Spleen (tissue), 11 donors: ENCODE measurements around the gene FSIP1. TPM values are rescaled to one million over a fixed set of nuclear protein-coding genes. Genes with fewer than 3 reads are reported as not detected.

ENCODE experiments used
- DNase-seq: peaks from one replicate; pipeline ENCODE4 v3.0.0-alpha.2; 2020
- H3K27ac ChIP-seq, 8 donors: fragments of 200-600 bp; sonication (generic) in 7 of 8; 1 replicate in 4 of 8; 2 replicates in 4 of 8; pipeline versions ENCODE4 v1.5.0 to v1.8.0; 2016 to 2021; ENCODE audit warnings: inconsistent platforms in 4 of 8, mild to moderate bottlenecking in 4 of 8, moderate library complexity in 1 of 8
- H3K27me3 ChIP-seq, 7 donors: fragments of 200-600 bp; sonication (generic) in 6 of 7; replicated peaks in 1 of 7; 1 replicate in 4 of 7; 2 replicates in 3 of 7; pipeline versions ENCODE4 v1.5.0 to v1.8.0; 2016 to 2021; ENCODE audit warnings: inconsistent platforms in 3 of 7, mild to moderate bottlenecking in 1 of 7
- H3K36me3 ChIP-seq, 6 donors: fragments of 200-600 bp; sonication (generic) in 5 of 6; 1 replicate in 4 of 6; 2 replicates in 2 of 6; pipeline versions ENCODE4 v1.5.0 to v1.8.0; 2016 to 2021; ENCODE audit warnings: inconsistent platforms in 2 of 6
- H3K4me1 ChIP-seq, 6 donors: fragments of 200-600 bp; sonication (generic) in 5 of 6; 1 replicate in 3 of 6; 2 replicates in 3 of 6; pipeline versions ENCODE4 v1.5.0 to v1.8.0; 2016 to 2021; ENCODE audit warnings: inconsistent platforms in 3 of 6
- H3K4me3 ChIP-seq, 8 donors: fragments of 200-600 bp; sonication (generic) in 7 of 8; 1 replicate in 4 of 8; 2 replicates in 4 of 8; pipeline versions ENCODE4 v1.5.0 to v1.8.0; 2016 to 2021; ENCODE audit warnings: inconsistent platforms in 4 of 8, mild to moderate bottlenecking in 4 of 8, moderate library complexity in 2 of 8
- H3K9me3 ChIP-seq, 8 donors: fragments of 200-600 bp; sonication (generic) in 7 of 8; 1 replicate in 4 of 8; 2 replicates in 4 of 8; pipeline versions ENCODE4 v1.5.0 to v1.8.0; 2016 to 2021; ENCODE audit warnings: inconsistent platforms in 4 of 8
- POLR2A ChIP-seq, 3 donors: fragments of 450-650 bp; IDR thresholded peaks; one replicate each; pipeline ENCODE4 v1.5.1; 2017; ENCODE audit warnings: antibody characterized with exemption in 3 of 3, mild to moderate bottlenecking in 1 of 3
- POLR2AphosphoS5 ChIP-seq, 3 donors: sonication (generic); formaldehyde crosslinking; IDR thresholded peaks; one replicate each; pipeline ENCODE4 v1.5.1; 2017; ENCODE audit warnings: antibody characterized with exemption in 3 of 3
- WGBS, 5 donors: extraction: QIAGEN DNeasy Blood & Tissue Kit in 3 of 5; methylation state at CpG; one replicate each; pipeline versions ENCODE4 v1.1.5 to v1.1.7; 2013 to 2018; 5-methylcytosine and 5-hydroxymethylcytosine counted together
- intact Hi-C: fragments of 100-400 bp; cut with DNase I; formaldehyde crosslinking; loops from one replicate; pipeline ENCODE4 v1.15.0; 2023; ENCODE audit warnings: low total_unique reads
- polyA plus RNA-seq, 3 donors: library from polyadenylated mRNA; stranded (reverse); fragments of 200-250 nt; gene quantifications; one replicate each; pipeline ENCODE4 v1.2.1, GENCODE V29; 2013
- total RNA-seq, 7 donors: library from RNA; depleted of rRNA in 3 of 7; stranded (reverse); fragments of >200 nt in 3 of 7; fragmentation: NEBNext Ultra II Directional in 4 of 7; extraction: Animal tissue kit (Norgen Biotek cat#: 25700) in 4 of 7; gene quantifications; one replicate each; pipeline versions ENCODE4 v1.1.0 to v1.2.1, GENCODE V29; 2016 to 2021
- TF ChIP-seq, protein P1 (sequence below), 11 experiments: fragments of 200-600 bp in 7 of 11; fragments of 450-650 bp in 4 of 11; sonication (generic) in 4 of 11; IDR thresholded peaks in 8 of 11; conservative IDR thresholded peaks in 3 of 11; 1 replicate in 7 of 11; 2 replicates in 4 of 11; pipeline versions ENCODE4 v1.4.0 to v1.8.0; 2016 to 2021; ENCODE audit warnings: antibody characterized with exemption in 11 of 11, inconsistent platforms in 4 of 11, mild to moderate bottlenecking in 1 of 11
- donor health status: healthy with polysubstance abuse.
- donor health status: DM: no; HTN: no; CAD: no; lungs with moderate emphysema.
- donor health status: DM: no; HTN: no; CAD: no.
- donor health status: Bipolar disorder and iron deficiency.
- donor health status: healthy.
- donor health status: DM: no; HTN: no; CAD: no.
- donor health status: DM: yes; HTN: yes; CAD: no.

Gene FSIP1
- total and polyA plus RNA-seq, 10 donors: 0.09 to 2.3 (median 0.45) TPM

DNA sequence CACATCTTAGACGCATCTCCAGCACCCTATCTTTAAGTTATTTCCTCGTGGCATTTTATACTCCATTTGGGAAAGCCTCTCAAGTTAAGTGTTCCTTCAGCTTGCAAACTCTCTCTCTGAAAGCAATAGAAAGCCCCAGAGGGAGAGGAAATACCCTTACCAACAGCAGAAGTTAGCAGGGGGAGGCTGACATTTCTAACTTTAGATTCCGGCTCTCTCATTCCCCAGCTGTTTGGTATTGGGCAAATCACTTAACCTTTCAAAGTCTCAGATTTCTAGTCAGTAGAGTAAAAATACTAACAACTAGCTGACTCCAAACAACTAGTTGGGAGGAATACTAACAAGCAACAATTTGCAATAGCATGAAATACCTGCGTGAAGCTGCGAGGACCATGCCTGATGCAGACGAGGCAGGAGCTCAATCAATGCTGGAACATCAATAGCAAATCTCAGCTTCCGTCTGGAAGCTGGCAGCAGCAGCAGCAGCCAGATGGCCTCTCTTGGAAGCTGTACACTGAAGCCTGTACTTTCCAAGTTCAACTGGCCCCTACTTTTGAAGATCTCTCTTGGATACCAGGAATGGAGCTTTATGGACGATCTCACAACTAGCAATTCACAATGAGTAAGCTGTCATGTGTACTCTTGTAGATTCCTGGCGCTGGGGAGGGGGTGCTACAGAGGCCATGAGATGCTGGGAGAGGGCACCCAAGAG is 153.9 kb downstream of the FSIP1 start:
- DNase-seq: no peak
- Histone ChIP-seq H3K4me1 (peaks cover 11 to 62% (median 45%) of the 10 kb centered on the region in 6 donors), H3K9me3 (peaks cover 0 to 5% (median 0%) of the 10 kb centered on the region in 8 donors), H3K36me3 (no peaks in the 10 kb centered on the region), H3K27me3 (no peaks in the 10 kb centered on the region), H3K4me3 (no peak overlapping the region), H3K27ac (peak overlapping the region; percentile 57 to 92 (median 78))
- WGBS, 5 donors: 73 to 85% (median 77%) methylated on average over 9 of the region's 9 CpGs
- intact Hi-C loops: no loop called here
- no peak for TF ChIP-seq POLR2AphosphoS5 (IDR thresholded peaks at IDR 0.05)
- TF ChIP-seq, protein P1, sequence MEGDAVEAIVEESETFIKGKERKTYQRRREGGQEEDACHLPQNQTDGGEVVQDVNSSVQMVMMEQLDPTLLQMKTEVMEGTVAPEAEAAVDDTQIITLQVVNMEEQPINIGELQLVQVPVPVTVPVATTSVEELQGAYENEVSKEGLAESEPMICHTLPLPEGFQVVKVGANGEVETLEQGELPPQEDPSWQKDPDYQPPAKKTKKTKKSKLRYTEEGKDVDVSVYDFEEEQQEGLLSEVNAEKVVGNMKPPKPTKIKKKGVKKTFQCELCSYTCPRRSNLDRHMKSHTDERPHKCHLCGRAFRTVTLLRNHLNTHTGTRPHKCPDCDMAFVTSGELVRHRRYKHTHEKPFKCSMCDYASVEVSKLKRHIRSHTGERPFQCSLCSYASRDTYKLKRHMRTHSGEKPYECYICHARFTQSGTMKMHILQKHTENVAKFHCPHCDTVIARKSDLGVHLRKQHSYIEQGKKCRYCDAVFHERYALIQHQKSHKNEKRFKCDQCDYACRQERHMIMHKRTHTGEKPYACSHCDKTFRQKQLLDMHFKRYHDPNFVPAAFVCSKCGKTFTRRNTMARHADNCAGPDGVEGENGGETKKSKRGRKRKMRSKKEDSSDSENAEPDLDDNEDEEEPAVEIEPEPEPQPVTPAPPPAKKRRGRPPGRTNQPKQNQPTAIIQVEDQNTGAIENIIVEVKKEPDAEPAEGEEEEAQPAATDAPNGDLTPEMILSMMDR (IDR thresholded peaks at IDR 0.05 in 8 of 11, conservative IDR thresholded peaks at IDR 0.05 in 3 of 11): no peak
- TF ChIP-seq POLR2A (IDR thresholded peaks at IDR 0.05): no peak

DNA sequence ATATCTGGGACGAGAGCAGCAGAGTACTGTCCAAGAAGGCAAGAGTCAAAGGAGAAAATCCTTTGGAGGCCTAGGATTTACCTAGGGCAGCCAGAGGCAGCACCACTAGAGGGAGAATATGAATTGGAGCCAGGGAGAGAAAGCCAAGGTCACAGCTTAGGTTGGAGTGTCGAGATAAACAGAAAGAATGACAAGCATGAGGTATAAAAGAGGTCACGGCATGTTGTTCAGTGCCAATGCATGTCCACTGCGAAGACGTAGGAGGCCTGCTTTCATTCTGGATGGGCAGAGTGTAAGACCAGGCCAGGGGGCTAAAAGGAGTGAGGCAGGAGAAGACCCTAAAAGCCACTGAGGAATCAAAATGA is 154.5 kb downstream of the FSIP1 start:
- no peak for DNase-seq

DNA sequence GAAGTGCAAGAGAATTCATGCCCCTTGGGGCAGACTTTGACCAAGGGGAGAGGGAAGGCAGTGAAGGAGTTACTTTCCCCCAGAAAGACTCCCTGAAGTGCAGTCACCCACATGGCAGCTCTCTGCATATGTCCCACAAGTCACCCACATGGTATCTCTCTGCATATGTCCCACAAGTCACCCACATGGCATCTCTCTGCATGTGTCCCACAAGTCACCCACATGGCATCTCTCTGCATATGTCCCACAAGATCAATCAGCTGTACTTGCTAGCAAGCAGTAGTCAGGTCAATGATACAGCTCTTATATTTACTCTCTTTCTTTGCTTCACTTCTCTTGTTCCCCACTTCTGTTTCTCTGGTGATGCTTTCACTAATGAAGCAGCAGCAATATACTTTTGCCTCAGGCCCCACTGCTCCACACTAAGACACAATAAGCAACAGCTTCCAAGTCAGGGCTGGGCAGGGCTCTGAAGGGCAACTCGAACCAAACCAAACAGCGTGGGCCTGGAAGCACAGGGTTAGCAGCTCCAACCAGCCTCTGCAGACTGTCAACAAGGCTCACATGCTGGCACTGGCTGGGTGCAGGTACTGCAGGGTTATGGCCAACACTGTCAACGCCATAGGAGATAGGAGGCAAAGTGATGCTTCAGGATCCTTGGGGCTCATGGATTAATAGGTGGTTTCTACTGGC is 155.0 kb downstream of the FSIP1 start:
- no peak for DNase-seq
- TF ChIP-seq POLR2AphosphoS5 (IDR thresholded peaks at IDR 0.05): no peak
- TF ChIP-seq, protein P1 (IDR thresholded peaks at IDR 0.05 in 8 of 11, conservative IDR thresholded peaks at IDR 0.05 in 3 of 11): no peak
- no peak for TF ChIP-seq POLR2A (IDR thresholded peaks at IDR 0.05)
- Histone ChIP-seq H3K27me3 (no peaks in the 10 kb centered on the region), H3K27ac (peak overlapping the region in 7 of 8 donors; percentile 58 to 92 (median 78)), H3K9me3 (peaks cover 0 to 5% (median 0%) of the 10 kb centered on the region in 8 donors), H3K36me3 (no peaks in the 10 kb centered on the region), H3K4me1 (peaks cover 11 to 62% (median 45%) of the 10 kb centered on the region in 6 donors), H3K4me3 (no peak overlapping the region)
- 90 to 99% (median 93%) methylated on average over 3 of the region's 3 CpGs for WGBS, 5 donors
- intact Hi-C loops: no loop called here

More for the DNA sequence above, 154.5 kb downstream of the FSIP1 start:
- no peaks in the 10 kb centered on the region for H3K27me3 ChIP-seq
- peaks cover 0 to 5% (median 0%) of the 10 kb centered on the region in 8 donors for H3K9me3 ChIP-seq
- intact Hi-C loops: no loop called here
- peak overlapping the region in 7 of 8 donors; percentile 58 to 92 (median 78) for H3K27ac ChIP-seq
- H3K36me3 ChIP-seq: no peaks in the 10 kb centered on the region
- 59 to 87% (median 81%) methylated on average over 5 of the region's 5 CpGs for WGBS, 5 donors
- H3K4me3 ChIP-seq: no peak overlapping the region
- no peak for TF ChIP-seq POLR2AphosphoS5 (IDR thresholded peaks at IDR 0.05)
- TF ChIP-seq, protein P1 (IDR thresholded peaks at IDR 0.05 in 8 of 11, conservative IDR thresholded peaks at IDR 0.05 in 3 of 11): peak in 3 of 11 experiments; percentile 14 to 29 (median 15)
- TF ChIP-seq POLR2A (IDR thresholded peaks at IDR 0.05): no peak
- peaks cover 11 to 62% (median 45%) of the 10 kb centered on the region in 6 donors for H3K4me1 ChIP-seq

DNA sequence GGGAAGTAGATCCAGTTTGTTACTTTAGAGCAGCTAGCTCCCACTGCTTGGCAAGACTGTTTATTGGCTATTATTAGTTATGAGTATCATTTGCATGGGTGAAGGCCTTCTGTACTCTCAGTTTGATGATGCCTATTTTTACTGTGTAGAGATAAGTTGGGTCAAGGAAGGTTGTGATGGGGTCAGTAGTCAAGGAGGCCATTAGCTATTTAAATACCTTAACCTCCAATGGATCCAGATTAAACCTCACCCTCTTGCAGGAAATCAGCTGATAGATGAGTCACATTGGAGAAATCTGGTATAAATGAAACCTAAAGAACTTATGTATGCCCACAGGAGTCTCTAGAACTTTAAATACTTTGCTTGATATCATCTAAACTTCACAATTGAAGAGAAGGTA is 156.8 kb downstream of the FSIP1 start:
- no peaks in the 10 kb centered on the region for H3K27me3 ChIP-seq
- no peak overlapping the region for H3K4me3 ChIP-seq
- no peaks in the 10 kb centered on the region for H3K36me3 ChIP-seq
- H3K9me3 ChIP-seq: peaks cover 0 to 5% (median 0%) of the 10 kb centered on the region in 8 donors
- DNase-seq: no peak
- intact Hi-C loops: no loop called here
- TF ChIP-seq POLR2AphosphoS5 (IDR thresholded peaks at IDR 0.05) (no peak), POLR2A (IDR thresholded peaks at IDR 0.05) (no peak)
- TF ChIP-seq, protein P1 (IDR thresholded peaks at IDR 0.05 in 8 of 11, conservative IDR thresholded peaks at IDR 0.05 in 3 of 11): no peak
- H3K4me1 ChIP-seq: peaks cover 11 to 62% (median 45%) of the 10 kb centered on the region in 6 donors
- peak overlapping the region in 7 of 8 donors; percentile 77 to 92 (median 82) for H3K27ac ChIP-seq
